ENCODE measurements around the gene IMMP2L.

Gene IMMP2L

GRCh38 chr7:110827287-110827855 is 734.9 kb downstream of the IMMP2L start:
- H3K27ac ChIP-seq = no peak overlapping the region
- no peak for TF ChIP-seq CTCF (conservative IDR thresholded peaks at IDR 0.05)

GRCh38 chr7:110813986-110814385 is 748.3 kb downstream of the IMMP2L start:
- no peak for TF ChIP-seq CTCF (conservative IDR thresholded peaks at IDR 0.05)
- H3K27ac ChIP-seq = no peak overlapping the region

- TF ChIP-seq CTCF (conservative IDR thresholded peaks at IDR 0.05) = no peak
- no peak overlapping the region for H3K27ac ChIP-seq
Observed at GRCh38 chr7:110809832-110810231, 752.5 kb downstream of the IMMP2L start.

- no peak overlapping the region for H3K27ac ChIP-seq
- TF ChIP-seq CTCF (conservative IDR thresholded peaks at IDR 0.05) = no peak
Observed at GRCh38 chr7:110808361-110808760, 753.9 kb downstream of the IMMP2L start.

GRCh38 chr7:110804501-110804900 is 757.8 kb downstream of the IMMP2L start:
- no peak for TF ChIP-seq CTCF (conservative IDR thresholded peaks at IDR 0.05)
- no peak overlapping the region for H3K27ac ChIP-seq

- H3K27ac ChIP-seq = no peak overlapping the region
- TF ChIP-seq CTCF (conservative IDR thresholded peaks at IDR 0.05) = no peak
Observed at GRCh38 chr7:110803602-110804143, 758.6 kb downstream of the IMMP2L start.

- no peak overlapping the region for H3K27ac ChIP-seq
- TF ChIP-seq CTCF (conservative IDR thresholded peaks at IDR 0.05) = no peak
Observed at GRCh38 chr7:110801502-110801901, 760.8 kb downstream of the IMMP2L start.
